GM12874 (cell line): ENCODE results near the gene DMD.

Source experiments
- TF ChIP-seq, protein P1 (sequence below): IDR thresholded peaks from 2 replicates; pipeline ENCODE4 v1.5.1; 2011; ENCODE audit warnings: low read depth, mild to moderate bottlenecking, control low read depth, low read length, moderate library complexity; ENCODE audit not compliant: insufficient read depth

DMD gene

DNA sequence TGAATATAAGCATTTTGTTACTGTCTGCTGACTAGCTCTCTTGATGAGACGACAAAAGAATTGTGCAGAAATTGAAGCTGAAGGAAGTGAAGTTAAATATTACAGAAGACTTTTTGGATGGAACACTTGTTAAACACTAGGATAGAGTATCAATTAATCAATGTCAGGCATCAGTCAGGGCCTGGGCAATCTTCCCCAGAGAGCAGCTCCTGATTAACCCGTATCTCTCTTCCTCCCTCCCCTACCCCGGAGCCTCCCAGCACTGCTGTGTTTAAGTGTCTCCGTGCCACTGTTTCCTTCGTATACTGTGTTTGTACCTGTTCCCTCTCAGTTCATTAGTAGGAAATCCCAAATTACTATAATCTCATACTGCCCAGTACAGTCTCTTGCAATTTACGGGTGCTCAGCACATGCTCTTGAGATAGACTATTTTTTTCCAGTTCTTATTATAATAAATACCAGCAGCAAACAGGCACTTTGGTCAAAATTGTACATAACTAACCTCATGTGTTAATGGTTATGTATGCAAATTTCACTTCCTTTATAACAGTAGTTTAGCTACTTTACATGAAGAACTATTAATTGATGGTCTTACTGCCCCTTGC is 1373.8 kb downstream of the DMD start:
- TF ChIP-seq, protein P1, sequence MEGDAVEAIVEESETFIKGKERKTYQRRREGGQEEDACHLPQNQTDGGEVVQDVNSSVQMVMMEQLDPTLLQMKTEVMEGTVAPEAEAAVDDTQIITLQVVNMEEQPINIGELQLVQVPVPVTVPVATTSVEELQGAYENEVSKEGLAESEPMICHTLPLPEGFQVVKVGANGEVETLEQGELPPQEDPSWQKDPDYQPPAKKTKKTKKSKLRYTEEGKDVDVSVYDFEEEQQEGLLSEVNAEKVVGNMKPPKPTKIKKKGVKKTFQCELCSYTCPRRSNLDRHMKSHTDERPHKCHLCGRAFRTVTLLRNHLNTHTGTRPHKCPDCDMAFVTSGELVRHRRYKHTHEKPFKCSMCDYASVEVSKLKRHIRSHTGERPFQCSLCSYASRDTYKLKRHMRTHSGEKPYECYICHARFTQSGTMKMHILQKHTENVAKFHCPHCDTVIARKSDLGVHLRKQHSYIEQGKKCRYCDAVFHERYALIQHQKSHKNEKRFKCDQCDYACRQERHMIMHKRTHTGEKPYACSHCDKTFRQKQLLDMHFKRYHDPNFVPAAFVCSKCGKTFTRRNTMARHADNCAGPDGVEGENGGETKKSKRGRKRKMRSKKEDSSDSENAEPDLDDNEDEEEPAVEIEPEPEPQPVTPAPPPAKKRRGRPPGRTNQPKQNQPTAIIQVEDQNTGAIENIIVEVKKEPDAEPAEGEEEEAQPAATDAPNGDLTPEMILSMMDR, result no peak

DNA sequence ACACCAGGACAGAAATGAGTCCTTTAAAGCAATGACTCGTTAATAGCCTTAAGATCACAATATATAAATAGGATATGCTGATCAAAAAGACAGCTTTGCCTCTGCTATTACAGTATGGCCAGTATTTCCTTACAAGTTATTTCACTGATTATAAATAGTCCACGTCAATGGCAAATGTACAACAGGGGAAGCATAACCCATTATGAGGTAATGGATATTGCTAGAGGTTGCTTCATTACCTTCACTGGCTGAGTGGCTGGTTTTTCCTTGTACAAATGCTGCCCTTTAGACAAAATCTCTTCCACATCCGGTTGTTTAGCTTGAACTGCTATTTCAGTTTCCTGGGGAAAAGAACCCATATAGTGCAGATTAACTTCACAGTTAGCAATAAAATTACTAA is 1374.9 kb downstream of the DMD start:
- TF ChIP-seq, protein P1, result no peak

DNA sequence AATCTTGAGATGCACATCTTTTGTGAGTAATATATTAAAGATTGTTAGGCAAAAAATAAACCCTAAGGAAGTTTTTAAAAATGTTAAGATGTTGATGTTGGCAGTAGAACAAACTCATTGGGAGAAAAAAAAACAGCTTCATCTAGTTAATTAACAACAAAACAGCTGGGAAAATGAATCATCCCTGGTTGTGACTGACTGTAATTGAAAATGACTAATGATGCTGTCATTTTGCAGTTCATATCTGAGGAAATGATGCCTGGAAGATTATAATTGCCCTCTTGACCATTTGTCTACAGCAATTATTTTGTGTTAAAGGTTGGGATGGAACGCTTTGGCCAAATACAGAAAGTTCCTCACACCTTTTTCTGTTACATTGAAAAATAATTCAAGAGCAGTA is 1379.1 kb downstream of the DMD start:
- TF ChIP-seq, protein P1, result no peak

DNA sequence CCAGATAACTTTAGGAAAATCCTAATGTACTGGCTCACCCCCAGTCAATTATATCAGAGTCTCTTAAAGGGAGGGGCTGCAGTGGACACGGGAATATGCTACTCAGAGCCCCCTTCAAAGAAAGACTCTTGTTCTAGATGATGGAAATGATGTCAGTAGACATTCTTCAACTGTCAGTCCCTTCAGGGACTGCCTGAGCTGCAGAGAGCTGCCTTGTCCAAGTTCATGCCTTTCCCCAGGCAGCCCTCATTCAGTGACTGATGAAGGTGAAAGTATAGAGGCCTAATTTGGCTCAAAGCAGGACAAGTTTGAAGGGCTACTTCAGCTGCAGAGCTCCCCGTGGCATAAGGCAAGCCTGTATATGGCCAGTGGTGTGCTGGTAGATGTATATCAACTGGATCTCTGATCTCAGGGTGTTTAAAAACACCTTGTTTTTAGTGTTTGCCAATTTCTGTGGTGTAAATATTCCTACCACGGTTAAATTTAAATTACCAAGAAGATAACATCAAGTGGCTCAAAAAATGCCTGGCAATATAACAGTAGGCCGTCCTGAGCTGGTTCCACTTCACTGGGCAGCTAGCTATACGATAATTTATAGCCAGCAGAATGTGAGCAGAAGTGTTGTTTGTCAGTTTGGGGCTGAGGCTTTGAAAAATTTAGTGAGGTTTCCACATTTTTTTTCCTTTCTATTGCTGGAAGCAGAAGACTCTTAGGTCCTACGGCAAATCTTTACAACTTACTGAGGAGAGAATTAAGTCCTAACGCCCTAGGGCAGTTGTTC is 1390.7 kb downstream of the DMD start:
- TF ChIP-seq, protein P1, result no peak

DNA sequence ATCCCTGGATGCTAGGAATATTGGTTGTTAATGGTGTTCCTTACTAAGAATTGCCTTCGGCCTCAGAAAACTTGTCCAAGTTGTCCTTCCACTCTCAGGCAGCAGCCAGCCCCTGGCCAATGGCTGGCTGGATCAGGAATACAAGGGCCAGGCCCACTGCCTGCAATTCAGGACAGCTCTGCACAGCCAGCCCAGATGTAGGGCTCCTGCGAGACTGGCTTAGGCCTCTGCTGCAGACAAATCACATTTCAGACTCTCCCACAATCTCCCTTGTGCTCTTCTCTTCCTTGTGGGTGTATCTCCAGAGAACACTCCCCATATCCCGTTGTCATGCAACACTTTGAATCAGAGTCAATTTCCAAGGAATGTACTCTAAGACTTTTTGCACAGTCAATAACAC is 1391.9 kb downstream of the DMD start:
- TF ChIP-seq, protein P1, result no peak

DNA sequence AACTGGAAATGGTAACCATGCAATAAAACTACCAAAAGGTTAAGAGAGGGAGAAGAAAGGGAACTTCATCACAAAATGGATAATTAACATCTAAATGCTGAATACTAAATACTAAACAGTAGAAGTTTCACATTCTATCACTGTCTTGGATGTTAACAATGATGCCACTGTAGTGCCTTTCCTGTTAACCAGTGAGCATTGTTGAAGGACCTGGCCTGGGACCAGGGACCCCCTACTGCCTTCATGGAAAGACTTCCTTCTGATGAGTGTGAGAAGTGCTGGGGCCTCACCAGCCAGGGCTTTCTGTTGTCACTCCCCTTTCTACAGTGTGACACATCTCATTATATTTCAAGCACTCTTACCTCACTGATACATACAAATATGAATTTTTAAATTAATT is 1400.2 kb downstream of the DMD start:
- TF ChIP-seq, protein P1, result no peak

DNA sequence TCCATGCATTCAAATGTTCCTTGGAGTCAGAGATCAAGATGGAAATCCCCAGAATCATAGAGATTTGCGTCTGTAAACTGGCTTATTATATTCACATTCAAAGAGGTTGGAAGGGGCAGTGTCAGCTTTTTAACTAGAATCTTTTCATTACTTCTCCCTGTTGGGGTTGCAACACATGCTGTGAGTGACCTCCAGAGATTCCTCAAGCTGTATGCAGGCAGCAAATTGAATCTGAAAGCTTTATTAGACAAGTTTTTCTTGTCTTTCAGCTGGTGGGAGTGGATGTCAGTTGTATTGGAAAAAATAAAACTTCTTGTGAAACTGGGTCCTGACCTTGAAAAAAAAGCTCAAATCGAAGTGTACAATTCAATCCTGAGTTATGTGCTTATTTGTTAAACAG is 1403.0 kb downstream of the DMD start:
- TF ChIP-seq, protein P1, result no peak
